OCI-LY1 (cell line): ENCODE results near the gene PTPN12.

Experiments used
- EZH2 ChIP-seq: fragments of 200-600 bp; sonication (generic), shearing (Covaris generic); IDR thresholded peaks from 2 replicates; pipeline ENCODE4 v1.8.0; 2017; ENCODE audit warnings: borderline replicate concordance, mixed run types, mild to moderate bottlenecking, antibody characterized with exemption, low read length, moderate library complexity, mixed read lengths
- TF ChIP-seq, protein P1 (sequence below): fragments of 200-600 bp; sonication (generic), shearing (Covaris generic); IDR thresholded peaks from 2 replicates; pipeline ENCODE4 v1.5.1; 2017; ENCODE audit warnings: mild to moderate bottlenecking, antibody characterized with exemption, low read length, moderate library complexity, mixed read lengths

DNA sequence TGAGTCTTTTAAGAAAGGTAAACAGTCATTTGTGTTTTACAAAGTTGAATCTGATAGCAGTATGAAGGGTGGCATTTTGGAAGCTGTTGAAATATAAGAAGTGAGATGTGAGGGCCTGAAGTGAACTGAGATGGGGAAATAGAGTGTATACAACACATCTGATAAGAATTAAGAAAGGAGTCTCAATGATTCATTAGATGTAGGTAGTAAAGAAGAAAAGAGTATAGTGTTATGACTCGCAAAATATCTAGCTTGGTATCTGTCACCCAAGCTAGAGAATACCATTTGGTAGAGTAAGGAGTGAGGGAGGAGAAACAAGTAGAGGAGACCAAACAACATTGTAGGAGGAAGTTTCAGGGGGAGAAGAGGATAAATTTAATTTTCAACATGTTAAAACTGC is 5.3 kb downstream of the PTPN12 start:
- TF ChIP-seq, protein P1, sequence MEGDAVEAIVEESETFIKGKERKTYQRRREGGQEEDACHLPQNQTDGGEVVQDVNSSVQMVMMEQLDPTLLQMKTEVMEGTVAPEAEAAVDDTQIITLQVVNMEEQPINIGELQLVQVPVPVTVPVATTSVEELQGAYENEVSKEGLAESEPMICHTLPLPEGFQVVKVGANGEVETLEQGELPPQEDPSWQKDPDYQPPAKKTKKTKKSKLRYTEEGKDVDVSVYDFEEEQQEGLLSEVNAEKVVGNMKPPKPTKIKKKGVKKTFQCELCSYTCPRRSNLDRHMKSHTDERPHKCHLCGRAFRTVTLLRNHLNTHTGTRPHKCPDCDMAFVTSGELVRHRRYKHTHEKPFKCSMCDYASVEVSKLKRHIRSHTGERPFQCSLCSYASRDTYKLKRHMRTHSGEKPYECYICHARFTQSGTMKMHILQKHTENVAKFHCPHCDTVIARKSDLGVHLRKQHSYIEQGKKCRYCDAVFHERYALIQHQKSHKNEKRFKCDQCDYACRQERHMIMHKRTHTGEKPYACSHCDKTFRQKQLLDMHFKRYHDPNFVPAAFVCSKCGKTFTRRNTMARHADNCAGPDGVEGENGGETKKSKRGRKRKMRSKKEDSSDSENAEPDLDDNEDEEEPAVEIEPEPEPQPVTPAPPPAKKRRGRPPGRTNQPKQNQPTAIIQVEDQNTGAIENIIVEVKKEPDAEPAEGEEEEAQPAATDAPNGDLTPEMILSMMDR: no peak
- TF ChIP-seq EZH2: no peak
